Stimulated activated CD4-positive, alpha-beta T cell treated with anti-CD3 and anti-CD28 coated beads, TNF-alpha, amount 100 ng/mL, for 48 hours (primary cell): Measurements from ENCODE around the gene ITM2B.
"Not testable (repeated sequence)": the region's sequence is repeated elsewhere in the genome, so short reads cannot be mapped to it uniquely, and the experiment has no call there.

Source experiments
- DNase-seq, 3 donors: peaks; one replicate each; pipeline ENCODE4 v3.0.0-alpha.2; 2020; ENCODE audit warnings: low read depth in 3 of 3

The ITM2B gene

GRCh38 chr13:48224701-48225100 lies 8.3 kb upstream of the ITM2B start:
- DNase-seq = no peak

GRCh38 chr13:48230541-48230940 lies 2.5 kb upstream of the ITM2B start:
- no peak for DNase-seq

- no peak for DNase-seq
Measured at GRCh38 chr13:48231080-48231479, 1.9 kb upstream of the ITM2B start.

- DNase-seq = no peak
Measured at GRCh38 chr13:48231933-48232332, 1.1 kb upstream of the ITM2B start.

GRCh38 chr13:48232420-48233045 lies 473 bp upstream of the ITM2B start:
- DNase-seq = no peak

GRCh38 chr13:48233889-48234488 lies 983 bp downstream of the ITM2B start:
- DNase-seq = no peak

GRCh38 chr13:48234566-48235340 lies 1.7 kb downstream of the ITM2B start:
- DNase-seq = no peak

GRCh38 chr13:48235341-48236135 lies 2.5 kb downstream of the ITM2B start:
- DNase-seq = no peak

- DNase-seq = no peak
Measured at GRCh38 chr13:48236528-48237353, 3.7 kb downstream of the ITM2B start.

GRCh38 chr13:48239369-48239768 lies 6.4 kb downstream of the ITM2B start:
- DNase-seq = not testable (repeated sequence)

- DNase-seq = no peak
Measured at GRCh38 chr13:48241651-48242050, 8.6 kb downstream of the ITM2B start.

GRCh38 chr13:48242677-48243076 lies 9.7 kb downstream of the ITM2B start:
- no peak for DNase-seq

- no peak for DNase-seq
Measured at GRCh38 chr13:48244159-48244558, 11.2 kb downstream of the ITM2B start.

GRCh38 chr13:48246102-48246501 lies 13.1 kb downstream of the ITM2B start:
- DNase-seq = no peak

GRCh38 chr13:48249018-48249417 lies 16.0 kb downstream of the ITM2B start:
- DNase-seq = no peak

- no peak for DNase-seq
Measured at GRCh38 chr13:48251611-48252081, 18.6 kb downstream of the ITM2B start.

GRCh38 chr13:48252176-48252575 lies 19.2 kb downstream of the ITM2B start:
- DNase-seq = no peak

GRCh38 chr13:48253849-48254248 lies 20.8 kb downstream of the ITM2B start:
- DNase-seq = no peak

- no peak for DNase-seq
Measured at GRCh38 chr13:48255090-48255489, 22.1 kb downstream of the ITM2B start.

- no peak for DNase-seq
Measured at GRCh38 chr13:48255954-48256353, 22.9 kb downstream of the ITM2B start.

- DNase-seq = no peak
Measured at GRCh38 chr13:48258002-48258401, 25.0 kb downstream of the ITM2B start.
